ENCODE results near the gene NRIP2. TPM values are rescaled to one million over a fixed set of nuclear protein-coding genes. Genes with fewer than 3 reads are reported as not detected.

NRIP2 gene
- total and polyA plus RNA-seq, 10 of the 15 experiments (the other 5 are each of a cell fraction or from before 2014, with no cell fraction given), result 0.04 to 0.83 (median 0.42) TPM; not detected in 7

- intact Hi-C loops (cut with micrococcal nuclease; ENCODE audit: unreplicated experiment) (no loop called here), in situ Hi-C loops (cut with MboI) (no loop called here)
- no peaks in the 10 kb centered on the region for H4K20me1 ChIP-seq (ENCODE audit: control insufficient read depth, insufficient read depth)
- RAD21 ChIA-PET (ENCODE audit: unreplicated experiment), result interaction anchor here (1.3 kb wide), 1 partner anchor 155 kb away, joined by 7 read pairs; no protein-coding TSS in a partner anchor
- no peak overlapping the region for H3K27ac ChIP-seq (ENCODE audit: control insufficient read depth, insufficient read depth)
- H3K79me2 ChIP-seq (ENCODE audit: control insufficient read depth, insufficient read depth, low read length), result peaks cover 65% of the 10 kb centered on the region
- H3K4me1 ChIP-seq (ENCODE audit: control insufficient read depth, insufficient read depth, low read length), result no peaks in the 10 kb centered on the region; the same call in 1 of the 2 replicates
- H3K36me3 ChIP-seq (ENCODE audit: control insufficient read depth in 2 of 2, insufficient read depth in 2 of 2, low read length in 1 of 2), result no peaks in the 10 kb centered on the region
- H3K4me2 ChIP-seq (ENCODE audit: control insufficient read depth, insufficient read depth), result no peak overlapping the region; the same call in 1 of the 2 replicates
- DNase-seq (ENCODE audit: low read depth, low spot score) (no peak), FAIRE-seq (no peak), ATAC-seq (no peak)
- CTCF ChIA-PET, result interaction anchor here (1.3 to 1.4 kb wide), 2 partner anchors 10 to 51 kb away, joined by 3 to 6 read pairs; partner anchors contain the start of gene TULP3
- H3K27me3 ChIP-seq (replicated peaks in 1 of 2; ENCODE audit: control insufficient read depth in 2 of 2, insufficient read depth in 2 of 2, low read length in 1 of 2), result no peaks in the 10 kb centered on the region
- SMC1A ChIA-PET (ENCODE audit: uncharacterized antibody, unreplicated experiment), result no interaction called here
- no peak overlapping the region for H2AFZ ChIP-seq (ENCODE audit: control insufficient read depth, low read depth, low read length)
- H3K4me3 ChIP-seq, result no peak overlapping the region
- H3K9ac ChIP-seq (ENCODE audit: control insufficient read depth, insufficient read depth, low read length), result no peak overlapping the region
- H3K9me3 ChIP-seq (replicated peaks; ENCODE audit: control insufficient read depth, insufficient read depth, low read length), result no peaks in the 10 kb centered on the region
- 100% methylated on average over 3 of the region's 3 CpGs for WGBS (ENCODE audit: insufficient coverage, insufficient replicate concordance, low lambda C conversion rate, missing lambda C conversion rate)
- POLR2A ChIA-PET, result interaction anchor here (1.1 to 1.2 kb wide), 2 partner anchors 10 to 13 kb away, joined by 3 to 4 read pairs; partner anchors contain the start of gene TULP3
- BruUV-seq (replicated peaks), result TSS peak; percentile 46
- TF ChIP-seq NR2C1 (IDR thresholded peaks at IDR 0.05), result no peak
- TF ChIP-seq PBX3 (IDR thresholded peaks at IDR 0.05; ENCODE audit: insufficient replicate concordance, low read depth, low read length), result no peak
- no peak for TF ChIP-seq POLR2AphosphoS5 (IDR thresholded peaks at IDR 0.05; ENCODE audit: low read length)
- TF ChIP-seq CBX5 (IDR thresholded peaks at IDR 0.05; ENCODE audit: low read depth), result no peak
- TF ChIP-seq E2F8 (IDR thresholded peaks at IDR 0.05; ENCODE audit: low read depth, partially characterized antibody), result no peak
- no peak for TF ChIP-seq RELB (IDR thresholded peaks at IDR 0.05; ENCODE audit: low read depth)
- TF ChIP-seq ZNF24 (IDR thresholded peaks at IDR 0.05), result no peak
- no peak for TF ChIP-seq TCF3 (IDR thresholded peaks at IDR 0.05; ENCODE audit: borderline replicate concordance, insufficient read depth, low read depth, low read length)
- TF ChIP-seq RAD21 (IDR thresholded peaks at IDR 0.05; ENCODE audit: insufficient read depth, low read depth, low read length), result no peak
- TF ChIP-seq CREB1 (IDR thresholded peaks at IDR 0.05; ENCODE audit: low read depth), result no peak
- TF ChIP-seq IRF4 (IDR thresholded peaks at IDR 0.05; ENCODE audit: low read depth, low read length), result no peak
- TF ChIP-seq DPF2 (IDR thresholded peaks at IDR 0.05), result no peak
- no peak for TF ChIP-seq ZBTB4 (CRISPR knock-in tag; IDR thresholded peaks at IDR 0.05)
Measured at GRCh38 chr12:2879853-2880252, 45.0 kb upstream of the NRIP2 start.
